T-helper 1 cell (primary cell): Measurements from ENCODE around the gene RABAC1.
A peak's percentile ranks its signal among the peaks of the same experiment; 100 is the strongest.
"Not testable (repeated sequence)": the region's sequence is repeated elsewhere in the genome, so short reads cannot be mapped to it uniquely, and the experiment has no call there.

ENCODE experiments used
- DNase-seq, 5 donors: peaks; one replicate each; pipeline ENCODE4 v3.0.0-alpha.2; 2012 to 2020

Gene RABAC1

GRCh38 chr19:41945135-41945766 is 13.9 kb downstream of the RABAC1 start:
- DNase-seq, result peak; percentile 68 to 86 (median 80)

- no peak for DNase-seq
Measured at GRCh38 chr19:41944336-41944735, 14.8 kb downstream of the RABAC1 start.

DNA sequence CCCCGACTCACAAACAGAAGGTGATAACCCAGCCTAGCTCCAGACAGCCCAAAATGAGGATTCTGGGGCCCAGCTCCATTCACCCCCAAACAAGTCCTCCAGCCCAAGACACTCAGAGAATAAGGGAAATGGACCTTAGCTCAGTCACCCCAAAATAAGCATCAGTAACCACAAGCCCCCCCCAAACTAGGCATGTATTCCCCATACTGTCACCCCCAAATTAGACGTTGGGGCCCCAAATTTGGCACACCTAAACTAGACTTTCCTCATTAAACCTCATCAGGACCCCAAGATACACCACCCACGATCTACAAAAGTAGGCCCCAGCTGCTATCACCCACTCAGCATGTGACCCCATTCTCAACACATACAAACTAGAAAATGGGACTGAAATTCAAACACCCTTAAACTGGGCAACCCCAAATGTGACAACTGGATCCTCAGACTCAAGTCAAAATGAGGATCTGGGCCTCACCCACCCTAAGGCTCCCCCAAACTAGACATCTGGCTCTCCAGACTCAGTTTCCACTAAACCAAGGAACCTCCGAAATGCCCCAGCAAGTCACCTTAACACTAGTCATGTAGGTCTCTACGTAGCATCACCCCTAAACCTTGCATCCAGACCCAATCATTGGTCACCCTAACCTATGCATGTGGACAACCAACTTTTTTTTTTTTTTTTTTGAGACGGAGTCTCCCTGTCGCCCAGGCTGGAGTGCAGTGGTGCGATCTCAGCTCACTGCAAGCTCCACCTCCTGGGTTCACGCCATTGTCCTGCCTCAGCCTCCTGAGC is 17.5 kb downstream of the RABAC1 start:
- DNase-seq, result no peak

GRCh38 chr19:41940731-41941409 is 18.3 kb downstream of the RABAC1 start:
- no peak for DNase-seq

GRCh38 chr19:41939861-41940730 is 19.0 kb downstream of the RABAC1 start:
- DNase-seq, result peak in 3 of 5 donors; percentile 29 to 46 (median 35)

- not testable (repeated sequence) for DNase-seq
Measured at GRCh38 chr19:41939209-41939608, 19.9 kb downstream of the RABAC1 start.

DNA sequence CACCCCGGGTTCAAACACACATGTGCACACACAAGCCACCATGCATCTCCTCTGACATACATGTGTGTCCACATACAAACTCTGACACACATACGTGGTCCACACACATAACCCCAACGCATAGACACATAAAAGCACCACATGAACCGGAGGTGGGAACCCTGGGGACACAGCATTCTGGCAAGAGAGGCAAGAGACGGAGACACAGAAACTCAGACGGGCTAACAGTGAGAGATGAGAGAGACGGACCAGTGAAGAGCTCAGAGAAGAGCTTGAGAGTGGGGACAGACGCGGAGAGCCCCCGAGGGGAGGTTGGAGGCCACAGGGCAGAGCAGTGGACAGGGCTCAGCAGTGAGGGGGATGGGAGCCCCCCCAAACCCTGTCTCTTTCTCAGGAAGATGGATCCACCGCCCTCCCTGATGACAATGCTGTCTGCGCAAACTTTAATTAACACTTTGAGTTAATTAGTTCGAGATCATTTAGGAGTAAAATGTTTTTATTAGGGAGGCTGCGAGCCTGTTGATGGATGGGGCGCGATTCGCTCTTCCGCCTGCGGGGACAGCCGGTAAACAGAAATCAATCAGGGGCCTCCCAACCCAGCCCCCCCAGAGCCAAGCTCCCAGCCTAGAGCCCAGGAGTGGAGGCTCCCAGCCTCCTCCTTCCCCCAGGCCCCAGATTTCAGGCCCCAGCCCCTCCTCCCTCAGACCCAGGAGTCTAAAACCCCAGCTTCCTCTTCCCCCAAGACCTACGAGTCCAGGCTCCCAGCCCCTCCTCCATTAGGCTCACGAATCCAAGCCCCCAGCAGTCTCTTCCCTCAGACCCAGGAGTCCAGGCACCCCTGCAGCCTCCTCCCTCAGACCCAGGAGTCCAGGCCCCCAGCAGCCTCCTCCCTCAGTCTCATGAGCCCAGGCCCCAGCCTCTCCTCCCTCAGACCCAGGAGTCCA is 21.3 kb downstream of the RABAC1 start:
- no peak for DNase-seq

DNA sequence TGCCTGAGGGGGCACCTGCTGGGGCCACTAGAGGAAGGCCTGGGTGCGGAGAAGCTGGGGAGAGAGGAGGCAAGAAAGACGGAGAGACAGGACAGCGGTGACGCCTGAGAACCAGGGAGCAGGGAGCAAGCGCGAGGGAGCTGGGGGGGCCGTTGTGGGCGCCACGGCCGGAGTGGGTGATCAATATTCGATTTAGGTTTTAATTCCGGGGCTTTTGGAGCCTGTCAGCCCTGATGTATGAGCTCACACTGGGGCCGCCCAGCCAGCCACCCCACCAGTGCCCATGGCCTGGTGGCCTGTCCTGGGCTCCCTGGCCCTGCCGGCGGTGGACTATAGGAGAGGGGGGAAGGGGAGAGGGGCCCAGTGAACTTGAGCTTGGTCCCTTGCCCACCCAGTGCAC is 22.2 kb downstream of the RABAC1 start:
- DNase-seq, result no peak

DNA sequence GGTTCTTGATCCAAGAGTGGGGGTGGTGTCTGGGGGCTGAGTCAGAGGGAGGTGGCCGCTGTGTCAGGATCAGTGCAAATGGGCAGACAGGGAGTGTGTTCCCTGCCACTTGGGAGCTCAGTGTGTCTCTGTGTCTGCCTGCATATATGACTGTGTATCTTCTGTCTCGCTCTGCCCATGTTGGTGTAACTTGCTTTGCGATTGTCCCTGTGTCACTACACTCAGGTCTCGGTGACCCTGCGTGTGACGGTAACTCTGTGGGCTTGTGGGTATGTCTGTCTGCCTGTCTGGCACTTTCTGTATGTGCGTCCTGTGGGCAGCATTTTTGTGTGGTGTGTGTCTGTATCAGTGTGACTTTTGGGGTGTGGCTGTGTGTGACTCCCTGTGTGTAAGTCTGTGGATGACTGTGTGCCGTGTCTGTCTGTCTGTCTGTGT is 22.7 kb downstream of the RABAC1 start:
- DNase-seq, result no peak

DNA sequence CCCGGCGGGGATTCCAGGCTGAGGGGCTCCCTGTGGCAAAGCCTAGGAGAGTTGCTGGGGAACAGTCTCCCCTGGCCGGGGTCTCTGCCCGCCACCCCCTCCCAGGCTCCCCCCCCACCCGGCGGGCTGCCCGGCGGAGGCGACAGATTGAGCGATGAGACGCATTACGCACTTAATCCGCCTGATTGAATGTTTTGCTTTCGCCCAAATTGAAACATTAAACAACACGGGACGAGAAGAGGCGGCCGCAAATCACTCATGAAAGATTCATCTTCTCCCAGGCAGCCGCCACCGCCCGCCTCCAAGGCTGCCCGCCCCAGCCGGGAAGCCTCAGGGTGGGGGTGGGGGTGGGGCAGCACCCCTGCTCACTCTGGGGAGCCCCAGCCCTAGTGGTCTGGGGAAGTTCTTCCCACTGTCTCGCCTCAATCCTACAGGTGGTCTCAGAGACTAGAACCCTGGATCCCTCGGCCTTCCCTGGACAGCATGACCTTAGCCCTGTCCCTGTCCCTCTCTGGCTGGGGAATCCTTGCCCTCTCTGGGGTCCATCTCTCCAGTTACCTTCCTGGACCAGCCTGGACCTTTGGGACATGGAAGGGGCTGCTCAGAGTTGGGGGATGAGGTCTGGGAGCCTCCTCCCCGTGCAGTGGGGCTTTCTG is 23.2 kb downstream of the RABAC1 start:
- no peak for DNase-seq

GRCh38 chr19:41934849-41935374 is 24.2 kb downstream of the RABAC1 start:
- peak; percentile 52 to 70 (median 62) for DNase-seq

DNA sequence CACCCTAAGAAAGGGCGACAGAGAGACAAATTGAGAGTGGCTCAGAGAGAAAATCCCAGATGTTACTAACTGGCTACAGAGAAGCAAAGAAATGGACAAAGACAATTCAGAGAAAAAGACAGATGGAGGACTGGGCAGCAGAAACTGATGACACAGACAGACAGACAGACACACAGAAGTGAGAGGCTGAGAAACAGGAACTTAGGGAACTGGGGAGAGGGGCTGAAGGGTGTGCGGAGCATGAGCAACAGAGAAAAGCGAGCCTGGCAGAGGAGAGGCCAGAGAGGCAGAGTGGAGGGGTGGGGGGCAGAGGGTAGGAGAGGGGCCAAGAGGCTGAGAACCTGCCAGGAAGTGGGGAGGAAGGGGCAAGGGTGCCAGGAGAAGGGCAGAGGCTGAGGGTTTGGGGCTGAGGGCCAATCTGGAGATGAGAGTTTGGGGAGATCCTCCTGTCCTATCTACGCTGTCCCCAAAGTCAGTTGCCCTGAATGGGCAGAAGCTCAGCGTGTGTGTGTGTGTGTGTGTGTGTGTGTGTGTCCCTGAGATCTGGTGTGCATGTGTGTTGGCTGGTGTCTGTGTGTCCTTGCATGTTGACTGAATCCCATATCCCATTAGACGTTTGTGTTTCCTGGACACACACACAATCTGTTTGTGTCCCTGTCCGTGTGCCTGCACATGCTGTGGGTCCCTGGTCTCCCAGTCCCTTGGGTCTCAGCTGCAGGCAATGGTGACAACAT is 25.3 kb downstream of the RABAC1 start:
- no peak for DNase-seq

DNA sequence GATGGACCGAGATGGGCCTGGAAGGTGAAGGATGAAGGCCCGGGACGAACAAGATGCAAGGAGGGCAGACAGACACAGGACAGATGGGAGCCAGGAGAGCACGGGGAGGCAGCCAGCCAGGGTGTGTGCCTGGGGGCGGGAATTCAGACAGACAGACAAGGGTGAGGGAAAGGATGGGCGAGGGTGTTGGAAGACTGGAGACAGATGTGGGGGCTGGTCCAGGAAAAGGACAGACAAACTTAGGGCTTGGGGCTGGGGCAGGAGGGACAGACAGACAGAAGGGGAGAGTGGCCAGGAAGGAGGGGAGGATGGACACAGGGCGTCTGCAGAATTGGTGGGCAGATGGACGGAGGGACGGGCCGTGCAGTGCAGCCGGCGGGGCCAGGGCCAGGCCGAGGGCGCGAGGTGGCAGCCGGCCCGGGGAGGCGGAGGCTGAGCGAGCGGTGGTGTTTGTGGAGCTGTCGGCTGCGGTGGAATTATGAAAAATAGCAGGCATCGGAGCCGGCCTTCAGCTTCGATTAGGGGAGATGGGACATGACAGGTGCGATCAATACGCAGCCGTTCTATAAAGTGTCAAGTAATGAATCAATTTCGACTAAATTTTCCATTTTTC is 26.3 kb downstream of the RABAC1 start:
- no peak for DNase-seq

- no peak for DNase-seq
Measured at GRCh38 chr19:41932259-41932719, 26.8 kb downstream of the RABAC1 start.

GRCh38 chr19:41930926-41931592 is 28.1 kb downstream of the RABAC1 start:
- DNase-seq, result no peak

DNA sequence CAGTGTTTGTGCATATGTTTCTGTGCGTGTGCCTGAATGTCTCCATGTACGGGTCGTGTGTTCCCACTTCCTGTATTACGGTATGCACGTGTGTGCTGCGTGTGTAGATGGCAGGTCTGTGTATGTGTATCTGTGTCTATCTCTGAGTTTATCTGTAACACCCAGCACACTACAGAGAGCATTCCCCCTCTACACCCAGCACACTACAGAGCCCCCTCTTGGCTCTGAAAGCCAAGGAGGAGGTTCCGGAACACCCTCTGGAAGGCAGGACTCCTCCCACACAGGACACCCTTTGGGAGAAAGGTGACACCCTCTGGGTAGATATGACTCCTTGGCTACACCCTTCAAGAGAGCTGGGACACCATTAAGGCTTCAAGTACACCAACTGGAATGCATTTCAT is 28.8 kb downstream of the RABAC1 start:
- DNase-seq, result no peak

- DNase-seq, result no peak
Measured at GRCh38 chr19:41929536-41930071, 29.5 kb downstream of the RABAC1 start.

DNA sequence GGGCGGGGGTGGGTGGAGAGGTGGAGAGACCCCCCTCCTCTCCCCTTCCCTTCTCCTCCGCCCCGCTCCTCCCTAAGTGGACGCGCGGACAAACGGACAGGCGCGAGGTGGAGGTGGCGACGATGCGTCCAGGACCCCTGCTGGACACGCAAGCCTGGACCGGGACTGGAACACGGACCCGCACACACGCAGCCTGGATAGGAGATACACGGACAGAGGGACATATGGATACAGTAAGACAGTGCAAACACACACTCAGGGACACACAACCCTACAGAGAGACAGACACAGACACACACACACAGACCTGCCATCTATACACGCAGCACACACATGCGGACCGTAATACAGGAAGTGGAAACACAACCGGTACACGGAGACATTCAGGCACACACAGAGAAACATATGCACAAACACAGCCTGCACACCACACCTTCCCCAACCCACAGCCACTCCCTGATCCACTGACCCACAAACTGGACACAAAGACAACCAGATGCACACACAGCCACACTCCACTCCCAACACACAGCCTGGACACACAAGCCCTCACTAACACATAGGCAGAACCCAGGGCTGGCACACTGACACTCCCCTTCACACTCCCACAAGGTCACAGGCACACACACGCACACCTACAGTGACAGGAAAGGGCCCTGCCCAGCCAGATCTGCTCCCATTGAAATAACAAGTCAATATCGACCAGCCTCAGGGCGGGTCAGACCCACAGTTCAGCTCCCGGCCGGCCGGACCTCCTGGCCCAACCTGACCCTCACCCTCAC is 30.2 kb downstream of the RABAC1 start:
- DNase-seq, result peak in 1 of 5 donors; percentile 65
